ENCODE data around the gene ANKRD66. TPM values are rescaled to one million over a fixed set of nuclear protein-coding genes. Genes with fewer than 3 reads are reported as not detected.

The ANKRD66 gene
- not detected for polyA plus RNA-seq

DNA sequence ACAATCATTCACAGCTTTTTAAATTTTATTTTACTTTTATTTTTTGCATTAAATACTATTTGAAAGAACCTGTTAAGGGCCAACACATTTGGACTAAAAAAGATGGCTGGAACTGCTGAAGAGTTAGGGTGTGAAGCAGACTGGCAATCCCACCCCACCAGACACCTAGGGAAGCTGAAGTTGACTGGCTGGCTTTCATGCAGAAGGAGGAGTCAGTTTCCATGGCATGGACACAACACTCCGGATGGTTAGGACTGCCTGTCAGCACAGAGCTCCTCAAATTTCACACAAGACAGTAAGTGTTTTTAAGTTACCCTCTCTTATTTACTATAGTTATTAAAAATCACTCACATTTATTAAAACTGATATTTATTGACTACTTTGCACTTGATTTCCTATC lies at the start of gene ANKRD66:
ANKRD66 (plus strand) TSS at position 238 of the 400 bp plus-strand sequence. CDS start 5,016 bp downstream, outside the sequence.
- H3K27me3 Mint-ChIP-seq, result no peaks in the 10 kb centered on the region
- peaks cover 3% of the 10 kb centered on the region for H3K36me3 Mint-ChIP-seq
- no peak within 1 kb of the TSS for H3K27ac Mint-ChIP-seq
- no peak within 1 kb of the TSS for H3K4me3 Mint-ChIP-seq
- no peaks in the 10 kb centered on the region for H3K4me1 Mint-ChIP-seq
- peaks cover 0 to 5% (median 0%) of the 10 kb centered on the region in 3 donors for H3K9me3 Mint-ChIP-seq

DNA sequence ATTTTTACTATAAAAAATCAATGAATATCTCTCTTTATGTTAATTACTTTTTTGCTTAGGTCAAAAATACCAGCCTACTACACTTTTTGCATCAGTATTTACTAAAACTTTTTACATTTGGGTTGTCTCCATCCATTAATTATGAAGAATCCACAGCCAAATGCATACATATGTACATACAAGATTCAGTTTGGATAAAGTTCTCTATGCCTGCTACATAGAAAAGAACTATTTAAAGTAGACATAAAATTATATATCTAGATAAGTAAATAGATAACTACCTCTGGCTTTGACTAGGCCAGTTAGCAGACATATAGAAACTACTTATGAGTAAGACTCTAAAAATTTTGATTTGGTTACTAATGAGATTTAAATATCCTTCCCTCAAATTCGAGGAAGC lies 46.8 kb upstream of the ANKRD66 start:
- no peak overlapping the region for H3K4me3 Mint-ChIP-seq
- no peak overlapping the region for H3K27ac Mint-ChIP-seq
- H3K36me3 Mint-ChIP-seq, result no peaks in the 10 kb centered on the region
- H3K27me3 Mint-ChIP-seq, result peaks cover 5% of the 10 kb centered on the region
- H3K9me3 Mint-ChIP-seq, result no peaks in the 10 kb centered on the region
- H3K4me1 Mint-ChIP-seq, result peaks cover 0 to 1% (median 0%) of the 10 kb centered on the region in 3 donors

GRCh38 chr6:46704562-46704961 lies 42.2 kb upstream of the ANKRD66 start:
- H3K36me3 Mint-ChIP-seq, result no peaks in the 10 kb centered on the region
- peaks cover 9% of the 10 kb centered on the region for H3K27me3 Mint-ChIP-seq
- no peak overlapping the region for H3K27ac Mint-ChIP-seq
- H3K9me3 Mint-ChIP-seq, result peaks cover 0 to 1% (median 0%) of the 10 kb centered on the region in 3 donors
- no peaks in the 10 kb centered on the region for H3K4me1 Mint-ChIP-seq
- no peak overlapping the region for H3K4me3 Mint-ChIP-seq

DNA sequence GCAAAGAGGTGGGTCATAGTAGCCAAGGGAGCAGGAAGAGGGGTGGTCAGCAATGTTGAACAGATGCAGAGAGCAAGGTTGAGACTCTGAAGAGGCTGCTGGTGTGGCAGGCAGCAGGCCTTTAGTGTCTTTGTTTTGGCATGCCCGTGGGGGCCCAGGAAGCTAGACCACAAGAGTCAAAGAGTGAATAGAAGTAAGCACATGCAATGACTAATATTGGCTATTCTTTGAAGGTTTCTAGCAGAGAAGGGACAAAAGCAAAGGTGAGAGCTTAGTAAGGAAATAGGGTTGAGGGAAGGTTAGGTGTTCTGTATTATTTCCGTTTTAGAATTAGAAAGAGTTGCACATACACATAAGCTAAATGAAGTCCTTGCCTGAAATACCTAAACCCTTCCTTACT lies 40.3 kb upstream of the ANKRD66 start:
- peaks cover 9% of the 10 kb centered on the region for H3K27me3 Mint-ChIP-seq
- no peak overlapping the region for H3K4me3 Mint-ChIP-seq
- H3K36me3 Mint-ChIP-seq, result no peaks in the 10 kb centered on the region
- H3K4me1 Mint-ChIP-seq, result no peaks in the 10 kb centered on the region
- H3K9me3 Mint-ChIP-seq, result peaks cover 0 to 1% (median 0%) of the 10 kb centered on the region in 3 donors
- H3K27ac Mint-ChIP-seq, result no peak overlapping the region

DNA sequence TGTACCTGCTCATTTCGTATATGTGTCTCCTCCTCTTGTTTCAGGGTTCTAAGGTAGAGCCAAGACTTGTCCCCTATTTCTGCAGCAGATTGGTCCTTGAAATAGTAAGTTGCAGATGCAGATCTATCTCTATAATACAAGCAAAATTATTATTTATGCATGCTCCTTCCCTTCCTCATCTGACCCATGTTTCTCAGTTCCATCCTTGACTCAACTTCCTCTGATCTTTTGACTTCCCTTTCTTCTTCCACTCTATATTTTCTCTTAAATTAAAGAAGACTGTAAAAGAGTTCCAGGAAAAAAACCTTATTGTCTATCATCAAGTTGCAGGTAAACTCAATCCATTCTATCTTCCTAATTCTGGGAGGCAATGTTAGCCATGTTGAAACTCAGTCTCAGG lies 35.2 kb upstream of the ANKRD66 start:
- H3K27me3 Mint-ChIP-seq, result peaks cover 6% of the 10 kb centered on the region
- peaks cover 0 to 1% (median 0%) of the 10 kb centered on the region in 3 donors for H3K9me3 Mint-ChIP-seq
- H3K4me1 Mint-ChIP-seq, result no peaks in the 10 kb centered on the region

DNA sequence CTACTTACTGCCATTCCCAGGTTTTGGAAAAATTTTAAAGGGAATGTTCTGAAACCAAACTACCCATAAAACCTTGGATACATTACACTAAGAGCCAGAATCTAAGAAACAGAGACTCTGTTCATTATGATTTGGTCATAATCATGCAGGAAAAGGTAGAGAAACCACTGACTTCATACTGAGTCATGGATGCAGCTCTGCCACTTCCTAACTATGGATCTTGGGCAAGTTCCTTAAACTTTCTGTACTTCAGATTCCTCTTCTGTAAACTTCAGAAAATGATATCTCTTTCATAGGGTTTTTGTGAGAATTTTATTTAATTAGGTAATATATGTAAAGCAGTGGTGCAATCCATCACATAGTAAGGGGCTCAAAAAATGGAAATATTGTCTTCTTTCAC lies 31.6 kb upstream of the ANKRD66 start:
- H3K9me3 Mint-ChIP-seq, result no peaks in the 10 kb centered on the region
- H3K36me3 Mint-ChIP-seq, result peaks cover 1% of the 10 kb centered on the region
- peaks cover 0 to 4% (median 0%) of the 10 kb centered on the region in 3 donors for H3K4me1 Mint-ChIP-seq
- no peak overlapping the region for H3K4me3 Mint-ChIP-seq
- no peak overlapping the region for H3K27ac Mint-ChIP-seq
- H3K27me3 Mint-ChIP-seq, result peaks cover 1% of the 10 kb centered on the region

More for the DNA sequence above, 35.2 kb upstream of the ANKRD66 start:
- H3K27ac Mint-ChIP-seq, result no peak overlapping the region
- no peaks in the 10 kb centered on the region for H3K36me3 Mint-ChIP-seq
- H3K4me3 Mint-ChIP-seq, result no peak overlapping the region

- Mint-ChIP-seq H3K4me3 (no peak overlapping the region), H3K9me3 (no peaks in the 10 kb centered on the region), H3K27me3 (peaks cover 11% of the 10 kb centered on the region), H3K4me1 (peaks cover 0 to 4% (median 0%) of the 10 kb centered on the region in 3 donors), H3K27ac (no peak overlapping the region), H3K36me3 (peaks cover 1% of the 10 kb centered on the region)
Observed at GRCh38 chr6:46719099-46719498, 27.6 kb upstream of the ANKRD66 start.

- no peaks in the 10 kb centered on the region for H3K9me3 Mint-ChIP-seq
- peaks cover 0 to 4% (median 0%) of the 10 kb centered on the region in 3 donors for H3K4me1 Mint-ChIP-seq
- peaks cover 18% of the 10 kb centered on the region for H3K27me3 Mint-ChIP-seq
- H3K4me3 Mint-ChIP-seq, result no peak overlapping the region
- peaks cover 1% of the 10 kb centered on the region for H3K36me3 Mint-ChIP-seq
- no peak overlapping the region for H3K27ac Mint-ChIP-seq
Observed at GRCh38 chr6:46720401-46720800, 26.3 kb upstream of the ANKRD66 start.

DNA sequence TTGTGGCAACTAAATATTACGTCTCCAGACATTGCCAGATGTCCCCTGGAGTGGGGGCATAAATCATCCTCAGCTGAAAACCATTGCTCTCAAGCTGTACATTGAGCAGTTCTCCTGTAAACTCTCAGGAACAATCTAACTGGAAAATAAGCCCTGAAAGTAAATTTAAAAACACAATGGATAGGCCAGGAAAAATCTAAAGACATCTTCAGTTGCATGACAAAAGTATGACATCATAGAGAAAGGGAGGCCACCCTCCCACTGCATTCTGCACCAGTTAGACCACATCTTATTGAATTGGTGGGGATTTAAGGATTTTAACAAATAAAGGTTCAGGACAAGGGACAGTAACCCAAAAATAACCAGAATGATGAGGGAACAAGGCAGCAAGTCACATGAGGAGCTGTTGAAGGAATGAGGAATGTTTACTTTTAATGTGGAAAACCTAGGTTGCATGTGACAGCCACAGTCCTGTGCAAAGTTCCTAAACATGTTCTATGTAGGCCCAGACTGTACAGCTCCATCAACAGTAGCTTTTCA lies 16.9 kb upstream of the ANKRD66 start:
- H3K27me3 Mint-ChIP-seq, result peaks cover 31% of the 10 kb centered on the region
- H3K4me3 Mint-ChIP-seq, result no peak overlapping the region
- no peaks in the 10 kb centered on the region for H3K9me3 Mint-ChIP-seq
- peaks cover 0 to 3% (median 2%) of the 10 kb centered on the region in 3 donors for H3K4me1 Mint-ChIP-seq
- no peaks in the 10 kb centered on the region for H3K36me3 Mint-ChIP-seq
- H3K27ac Mint-ChIP-seq, result no peak overlapping the region

DNA sequence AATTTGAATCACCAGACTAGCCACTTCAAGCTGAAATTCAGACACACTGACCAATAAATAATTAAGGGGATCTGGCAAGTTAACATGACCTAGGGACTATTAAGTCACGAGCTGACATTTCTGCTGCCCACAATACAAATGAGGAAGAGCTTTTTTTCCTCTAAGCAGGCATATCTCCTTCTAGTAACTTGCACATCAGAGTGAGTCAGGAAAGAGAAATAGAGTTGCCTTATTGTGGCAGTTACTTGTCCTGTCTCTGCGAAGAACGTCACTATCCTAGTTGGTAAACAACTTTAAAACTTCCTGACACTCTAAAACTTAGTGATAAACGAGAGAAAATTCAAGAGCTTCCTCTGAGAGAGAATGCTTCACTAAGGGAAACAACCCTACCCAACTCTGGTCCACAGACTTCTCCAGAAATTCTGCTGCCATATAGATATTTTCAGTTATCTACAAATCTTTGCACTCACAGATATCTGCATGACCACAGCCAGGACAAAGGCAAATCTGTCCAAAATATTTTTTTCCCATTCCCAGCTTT lies 15.7 kb upstream of the ANKRD66 start:
- Mint-ChIP-seq H3K27me3 (peaks cover 35% of the 10 kb centered on the region), H3K4me1 (peaks cover 0 to 3% (median 2%) of the 10 kb centered on the region in 3 donors), H3K9me3 (no peaks in the 10 kb centered on the region), H3K36me3 (peaks cover 1% of the 10 kb centered on the region), H3K27ac (no peak overlapping the region), H3K4me3 (no peak overlapping the region)

GRCh38 chr6:46733341-46733801 lies 13.4 kb upstream of the ANKRD66 start:
- Mint-ChIP-seq H3K27ac (no peak overlapping the region), H3K36me3 (peaks cover 1% of the 10 kb centered on the region), H3K27me3 (peaks cover 33% of the 10 kb centered on the region), H3K4me3 (no peak overlapping the region), H3K4me1 (peaks cover 0 to 3% (median 3%) of the 10 kb centered on the region in 3 donors), H3K9me3 (no peaks in the 10 kb centered on the region)

DNA sequence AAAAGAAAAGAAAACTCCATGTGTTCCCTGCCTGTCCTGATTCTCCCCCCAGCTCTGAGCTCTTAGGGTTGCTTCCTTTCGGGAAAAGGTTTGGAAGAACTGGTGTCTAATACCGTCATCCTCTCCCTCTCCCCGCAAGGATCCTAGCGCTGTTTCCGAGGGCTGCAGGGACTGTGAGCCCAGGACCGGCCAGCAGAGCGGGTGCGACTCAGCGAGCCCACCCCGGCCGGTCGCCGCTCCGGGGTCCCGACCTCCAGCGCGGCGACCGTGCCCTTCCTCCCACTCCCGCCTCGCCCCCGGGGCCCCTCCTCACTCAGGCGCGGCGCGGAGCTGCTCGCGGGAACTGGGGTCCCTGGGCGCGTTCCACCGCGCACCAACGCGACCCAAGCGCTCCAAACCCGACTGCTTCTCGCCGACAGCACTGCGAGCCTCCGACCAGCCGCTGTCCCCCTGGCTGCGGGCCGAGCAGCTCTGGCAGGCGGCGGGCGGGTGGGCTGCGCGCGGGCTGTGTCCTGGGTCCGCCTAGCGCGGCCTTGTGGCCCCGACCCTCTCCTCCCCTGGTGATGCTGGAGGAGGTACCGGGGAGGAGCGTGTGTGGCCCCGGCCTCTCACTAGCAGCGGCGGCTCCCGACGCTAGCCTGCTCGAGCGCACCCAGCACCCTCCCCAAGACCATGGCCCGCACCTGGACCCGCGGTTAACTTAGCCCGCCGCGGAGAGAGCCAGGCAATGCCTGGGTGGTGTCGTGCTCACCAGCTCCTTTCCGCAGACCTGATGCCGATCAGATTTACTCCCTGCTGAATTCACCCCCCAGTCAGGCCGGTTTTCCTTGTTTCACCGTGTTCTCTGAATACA lies 11.6 kb upstream of the ANKRD66 start, which contains the start of gene PLA2G7:
PLA2G7 (minus strand) TSS at position 509 of the 853 bp plus-strand sequence. CDS start 12,484 bp downstream, outside the sequence.
- Mint-ChIP-seq H3K9me3 (no peaks in the 10 kb centered on the region), H3K36me3 (peaks cover 1% of the 10 kb centered on the region), H3K4me3 (peak within 1 kb of the TSS in 3 of 4 donors; percentile 31 to 68 (median 67)), H3K4me1 (peaks cover 0 to 3% (median 3%) of the 10 kb centered on the region in 3 donors), H3K27ac (no peak within 1 kb of the TSS), H3K27me3 (peaks cover 33% of the 10 kb centered on the region)

- Mint-ChIP-seq H3K4me1 (peaks cover 0 to 3% (median 3%) of the 10 kb centered on the region in 3 donors), H3K36me3 (peaks cover 1% of the 10 kb centered on the region), H3K27ac (no peak overlapping the region), H3K9me3 (no peaks in the 10 kb centered on the region), H3K4me3 (peak overlapping the region in 3 of 4 donors; percentile 5 to 68 (median 58)), H3K27me3 (peaks cover 33% of the 10 kb centered on the region)
Observed at GRCh38 chr6:46735720-46736031, 11.1 kb upstream of the ANKRD66 start.

DNA sequence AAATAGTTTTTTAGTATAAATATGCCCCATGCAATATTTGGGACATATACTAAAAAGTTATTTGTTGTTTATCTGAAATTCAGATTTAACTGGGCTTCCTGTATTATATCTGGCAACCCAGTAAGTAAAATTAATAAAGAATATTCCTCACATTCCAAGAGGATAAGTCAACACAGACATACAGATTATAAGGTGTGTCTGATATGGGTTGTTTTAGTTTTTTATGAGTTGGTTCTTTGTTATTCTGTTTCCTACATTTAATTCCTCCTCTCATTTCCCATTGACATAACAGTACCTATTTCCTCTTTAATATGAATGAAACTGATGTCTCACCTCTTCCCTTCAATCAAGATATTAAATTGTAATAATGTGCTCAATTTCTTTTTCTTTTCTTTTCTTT lies 9.8 kb upstream of the ANKRD66 start:
- H3K27me3 Mint-ChIP-seq, result peaks cover 28% of the 10 kb centered on the region
- H3K36me3 Mint-ChIP-seq, result peaks cover 1% of the 10 kb centered on the region
- peaks cover 0 to 3% (median 3%) of the 10 kb centered on the region in 3 donors for H3K4me1 Mint-ChIP-seq
- H3K27ac Mint-ChIP-seq, result no peak overlapping the region
- H3K9me3 Mint-ChIP-seq, result no peaks in the 10 kb centered on the region
- no peak overlapping the region for H3K4me3 Mint-ChIP-seq

GRCh38 chr6:46741482-46741881 lies 5.3 kb upstream of the ANKRD66 start:
- no peaks in the 10 kb centered on the region for H3K4me1 Mint-ChIP-seq
- no peaks in the 10 kb centered on the region for H3K27me3 Mint-ChIP-seq
- peaks cover 0 to 5% (median 0%) of the 10 kb centered on the region in 3 donors for H3K9me3 Mint-ChIP-seq

More at GRCh38 chr6:46741482-46741881, 5.3 kb upstream of the ANKRD66 start:
- Mint-ChIP-seq H3K4me3 (no peak overlapping the region), H3K27ac (no peak overlapping the region), H3K36me3 (peaks cover 2% of the 10 kb centered on the region)
